ENCODE measurements around the gene GALNT6. TPM values are rescaled to one million over a fixed set of nuclear protein-coding genes. Genes with fewer than 3 reads are reported as not detected.

GALNT6 gene
- total RNA-seq, 3 donors from 2014 or later = 10.8 to 16.9 (median 11.9) TPM

- H3K27me3 Mint-ChIP-seq (ENCODE audit: low read depth) = no peaks in the 10 kb centered on the region
- no peak overlapping the region for H3K4me3 Mint-ChIP-seq
- no peaks in the 10 kb centered on the region for H3K4me1 Mint-ChIP-seq (ENCODE audit: low read depth)
- H3K9me3 Mint-ChIP-seq = no peaks in the 10 kb centered on the region
- DNase-seq (no peak), ATAC-seq (no peak)
- H3K36me3 Mint-ChIP-seq (ENCODE audit: insufficient read depth) = no peaks in the 10 kb centered on the region
Observed at GRCh38 chr12:51417826-51418225, 26.6 kb upstream of the GALNT6 start.

- Mint-ChIP-seq H3K36me3 (ENCODE audit: insufficient read depth) (no peaks in the 10 kb centered on the region), H3K9me3 (no peaks in the 10 kb centered on the region), H3K4me1 (ENCODE audit: low read depth) (no peaks in the 10 kb centered on the region), H3K4me3 (no peak overlapping the region), H3K27me3 (ENCODE audit: low read depth) (no peaks in the 10 kb centered on the region)
- ATAC-seq = no peak
- DNase-seq = no peak
Observed at GRCh38 chr12:51415931-51416330, 24.7 kb upstream of the GALNT6 start.

DNA sequence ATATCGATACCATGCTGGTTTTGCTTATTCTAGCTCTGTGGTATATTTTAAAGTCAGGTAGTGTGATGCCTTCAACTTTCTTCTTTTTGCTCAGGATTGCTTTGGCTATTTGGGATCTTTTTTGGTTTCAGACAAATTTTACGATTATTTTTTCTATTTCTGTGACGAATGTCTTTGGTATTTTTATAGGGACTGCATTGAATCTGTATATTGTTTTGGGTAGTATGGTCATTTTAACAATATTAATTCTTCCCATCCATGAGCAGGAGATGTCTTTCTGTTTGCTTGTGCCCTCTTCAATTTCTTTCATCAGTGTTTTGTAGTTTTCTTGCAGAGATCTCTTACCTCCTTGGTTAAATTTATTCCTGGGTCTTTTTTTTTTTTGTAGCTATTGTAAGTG is 22.6 kb upstream of the GALNT6 start:
- no peak for DNase-seq
- Mint-ChIP-seq H3K4me1 (ENCODE audit: low read depth) (no peaks in the 10 kb centered on the region), H3K36me3 (ENCODE audit: insufficient read depth) (no peaks in the 10 kb centered on the region), H3K27me3 (ENCODE audit: low read depth) (no peaks in the 10 kb centered on the region), H3K4me3 (no peak overlapping the region), H3K9me3 (no peaks in the 10 kb centered on the region)
- ATAC-seq = no peak

- Mint-ChIP-seq H3K36me3 (ENCODE audit: insufficient read depth) (no peaks in the 10 kb centered on the region), H3K9me3 (no peaks in the 10 kb centered on the region), H3K4me1 (ENCODE audit: low read depth) (no peaks in the 10 kb centered on the region), H3K4me3 (no peak overlapping the region), H3K27me3 (ENCODE audit: low read depth) (no peaks in the 10 kb centered on the region)
- no peak for ATAC-seq
- DNase-seq = no peak
Observed at GRCh38 chr12:51413149-51413548, 21.9 kb upstream of the GALNT6 start.

- no peak overlapping the region for H3K4me3 Mint-ChIP-seq
- H3K27me3 Mint-ChIP-seq (ENCODE audit: low read depth) = no peaks in the 10 kb centered on the region
- DNase-seq = no peak
- ATAC-seq = no peak
- no peaks in the 10 kb centered on the region for H3K9me3 Mint-ChIP-seq
- H3K36me3 Mint-ChIP-seq (ENCODE audit: insufficient read depth) = no peaks in the 10 kb centered on the region
- no peaks in the 10 kb centered on the region for H3K4me1 Mint-ChIP-seq (ENCODE audit: low read depth)
Observed at GRCh38 chr12:51409846-51410245, 18.6 kb upstream of the GALNT6 start.

DNA sequence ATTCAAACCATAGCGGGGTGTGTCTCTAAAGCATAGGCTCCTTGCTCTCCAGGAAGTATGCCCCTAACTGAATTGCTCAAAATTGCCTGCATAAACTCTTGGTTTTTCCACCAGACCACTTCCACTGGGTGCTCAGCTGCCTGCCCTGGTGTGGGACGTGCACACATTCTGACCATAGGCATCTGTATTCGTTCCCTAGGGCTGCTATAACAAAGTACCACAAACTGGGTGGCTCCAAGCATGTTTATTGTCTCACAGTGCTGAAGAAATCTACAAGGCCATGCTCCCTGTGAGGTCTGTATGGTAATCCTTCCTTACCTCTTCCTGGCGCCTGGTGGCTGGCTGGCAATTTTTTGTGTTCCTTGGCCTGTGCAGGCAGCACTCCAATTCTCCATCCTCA is 16.4 kb upstream of the GALNT6 start:
- ATAC-seq (no peak), DNase-seq (no peak)
- H3K4me3 Mint-ChIP-seq = no peak overlapping the region
- no peaks in the 10 kb centered on the region for H3K27me3 Mint-ChIP-seq (ENCODE audit: low read depth)
- H3K4me1 Mint-ChIP-seq (ENCODE audit: low read depth) = no peaks in the 10 kb centered on the region
- no peaks in the 10 kb centered on the region for H3K36me3 Mint-ChIP-seq (ENCODE audit: insufficient read depth)
- H3K9me3 Mint-ChIP-seq = no peaks in the 10 kb centered on the region

DNA sequence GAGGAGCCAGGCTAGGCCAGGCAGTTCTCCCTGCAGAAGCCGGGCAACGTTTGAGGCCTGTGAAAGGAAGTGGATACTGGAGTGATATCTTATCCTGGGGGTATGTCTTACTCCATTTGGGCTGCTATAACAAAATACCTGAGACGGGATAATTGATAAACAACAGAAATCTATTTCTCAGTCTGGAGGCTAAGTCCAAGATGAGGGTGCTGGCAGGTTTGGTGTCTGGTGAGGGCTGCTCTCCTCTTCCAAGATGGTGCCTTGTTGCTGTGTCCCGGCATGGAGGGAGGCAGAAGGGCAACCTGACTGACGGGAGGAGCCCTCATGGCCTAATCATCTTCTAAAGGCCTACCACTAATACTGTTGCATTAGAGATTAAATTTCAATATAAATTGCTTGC is 15.7 kb upstream of the GALNT6 start:
- no peaks in the 10 kb centered on the region for H3K36me3 Mint-ChIP-seq (ENCODE audit: insufficient read depth)
- no peak overlapping the region for H3K4me3 Mint-ChIP-seq
- no peaks in the 10 kb centered on the region for H3K9me3 Mint-ChIP-seq
- no peak for ATAC-seq
- H3K27me3 Mint-ChIP-seq (ENCODE audit: low read depth) = no peaks in the 10 kb centered on the region
- H3K4me1 Mint-ChIP-seq (ENCODE audit: low read depth) = no peaks in the 10 kb centered on the region
- DNase-seq = no peak

GRCh38 chr12:51406290-51406689 is 15.1 kb upstream of the GALNT6 start:
- DNase-seq (no peak), ATAC-seq (no peak)
- Mint-ChIP-seq H3K36me3 (ENCODE audit: insufficient read depth) (no peaks in the 10 kb centered on the region), H3K27me3 (ENCODE audit: low read depth) (no peaks in the 10 kb centered on the region), H3K4me3 (no peak overlapping the region), H3K4me1 (ENCODE audit: low read depth) (no peaks in the 10 kb centered on the region), H3K9me3 (no peaks in the 10 kb centered on the region)

DNA sequence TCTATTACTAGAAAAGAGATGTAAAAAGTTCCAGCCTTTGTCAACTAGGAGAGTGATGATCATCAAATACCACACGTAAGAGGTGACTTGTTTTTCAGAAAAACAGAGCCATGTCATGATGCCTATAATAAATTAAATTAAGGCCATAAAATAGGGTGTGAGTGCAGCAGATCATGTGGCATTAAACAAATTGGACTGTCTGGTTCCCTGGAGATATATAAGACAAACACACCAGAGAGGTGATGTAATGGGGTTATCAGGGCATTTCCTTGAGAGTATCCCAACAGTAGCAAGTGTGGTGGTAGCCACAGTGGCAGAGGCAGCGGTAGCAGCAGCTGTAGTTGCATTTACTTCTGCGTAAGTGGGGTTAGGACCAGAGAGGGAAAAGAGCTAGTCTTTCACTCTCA is 14.6 kb upstream of the GALNT6 start:
- Mint-ChIP-seq H3K4me1 (ENCODE audit: low read depth) (no peaks in the 10 kb centered on the region), H3K27me3 (ENCODE audit: low read depth) (no peaks in the 10 kb centered on the region), H3K9me3 (no peaks in the 10 kb centered on the region), H3K36me3 (ENCODE audit: insufficient read depth) (no peaks in the 10 kb centered on the region), H3K4me3 (no peak overlapping the region)
- ATAC-seq (no peak), DNase-seq (no peak)

- Mint-ChIP-seq H3K36me3 (ENCODE audit: insufficient read depth) (no peaks in the 10 kb centered on the region), H3K27me3 (ENCODE audit: low read depth) (no peaks in the 10 kb centered on the region), H3K4me1 (ENCODE audit: low read depth) (no peaks in the 10 kb centered on the region), H3K4me3 (no peak overlapping the region), H3K9me3 (no peaks in the 10 kb centered on the region)
- ATAC-seq (no peak), DNase-seq (no peak)
Observed at GRCh38 chr12:51404627-51405026, 13.4 kb upstream of the GALNT6 start.

- Mint-ChIP-seq H3K4me1 (ENCODE audit: low read depth) (no peaks in the 10 kb centered on the region), H3K9me3 (no peaks in the 10 kb centered on the region), H3K36me3 (ENCODE audit: insufficient read depth) (no peaks in the 10 kb centered on the region), H3K27me3 (ENCODE audit: low read depth) (no peaks in the 10 kb centered on the region), H3K4me3 (no peak overlapping the region)
- no peak for DNase-seq
- ATAC-seq = no peak
Observed at GRCh38 chr12:51403681-51404136, 12.5 kb upstream of the GALNT6 start.

- Mint-ChIP-seq H3K27me3 (ENCODE audit: low read depth) (no peaks in the 10 kb centered on the region), H3K4me1 (ENCODE audit: low read depth) (no peaks in the 10 kb centered on the region), H3K4me3 (no peak overlapping the region), H3K36me3 (ENCODE audit: insufficient read depth) (no peaks in the 10 kb centered on the region), H3K9me3 (no peaks in the 10 kb centered on the region)
- no peak for ATAC-seq
- DNase-seq = no peak
Observed at GRCh38 chr12:51403159-51403558, 12.0 kb upstream of the GALNT6 start.

DNA sequence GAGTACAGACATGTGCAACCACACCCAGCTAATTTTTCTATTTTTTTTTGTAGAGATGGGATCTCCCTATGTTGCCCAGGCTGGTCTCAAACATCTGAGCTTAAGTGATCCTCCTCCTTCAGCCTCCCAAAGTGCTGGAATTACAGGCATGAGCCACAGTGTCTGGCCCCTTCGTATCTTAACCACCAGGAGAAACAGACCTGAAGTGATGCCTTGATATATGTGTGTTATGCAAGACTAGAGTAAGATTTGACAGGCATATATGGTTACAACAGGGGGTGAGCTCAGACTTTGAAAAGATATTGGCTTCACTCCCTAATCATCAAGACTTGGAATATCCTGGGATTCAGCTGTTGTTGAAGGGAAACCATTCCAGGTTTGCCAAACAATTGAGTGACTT is 10.7 kb upstream of the GALNT6 start:
- peaks cover 1% of the 10 kb centered on the region for H3K4me1 Mint-ChIP-seq (ENCODE audit: low read depth)
- no peaks in the 10 kb centered on the region for H3K27me3 Mint-ChIP-seq (ENCODE audit: low read depth)
- H3K4me3 Mint-ChIP-seq = no peak overlapping the region
- no peaks in the 10 kb centered on the region for H3K9me3 Mint-ChIP-seq
- DNase-seq = no peak
- no peaks in the 10 kb centered on the region for H3K36me3 Mint-ChIP-seq (ENCODE audit: insufficient read depth)
- no peak for ATAC-seq

GRCh38 chr12:51401486-51401885 is 10.3 kb upstream of the GALNT6 start:
- H3K4me3 Mint-ChIP-seq = no peak overlapping the region
- DNase-seq (no peak), ATAC-seq (no peak)
- no peaks in the 10 kb centered on the region for H3K27me3 Mint-ChIP-seq (ENCODE audit: low read depth)
- peaks cover 1% of the 10 kb centered on the region for H3K4me1 Mint-ChIP-seq (ENCODE audit: low read depth)
- H3K36me3 Mint-ChIP-seq (ENCODE audit: insufficient read depth) = no peaks in the 10 kb centered on the region
- no peaks in the 10 kb centered on the region for H3K9me3 Mint-ChIP-seq

- no peaks in the 10 kb centered on the region for H3K36me3 Mint-ChIP-seq (ENCODE audit: insufficient read depth)
- peaks cover 4% of the 10 kb centered on the region for H3K4me1 Mint-ChIP-seq (ENCODE audit: low read depth)
- no peaks in the 10 kb centered on the region for H3K9me3 Mint-ChIP-seq
- DNase-seq = no peak
- ATAC-seq = no peak
- H3K4me3 Mint-ChIP-seq = no peak overlapping the region
- no peaks in the 10 kb centered on the region for H3K27me3 Mint-ChIP-seq (ENCODE audit: low read depth)
Observed at GRCh38 chr12:51401020-51401419, 9.8 kb upstream of the GALNT6 start.

DNA sequence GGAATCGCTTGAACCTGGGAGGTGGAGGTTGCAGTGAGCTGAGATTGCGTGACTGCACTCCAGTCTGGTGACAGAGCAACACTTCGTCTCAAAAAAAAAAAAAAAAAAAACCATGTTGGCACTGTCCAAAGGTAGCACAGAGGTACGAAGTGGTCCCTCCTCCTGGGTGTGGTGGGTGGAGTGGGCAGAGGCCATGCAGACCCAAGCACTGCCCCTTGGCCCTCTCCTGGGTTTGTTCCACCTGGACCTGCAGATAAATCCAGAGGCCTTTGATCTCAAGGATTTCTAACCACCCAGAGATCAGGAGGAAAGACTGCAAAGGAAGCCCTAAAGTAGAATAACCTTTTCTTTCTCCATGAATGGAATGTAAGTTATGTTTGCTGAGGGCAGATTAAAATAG is 8.7 kb upstream of the GALNT6 start:
- ATAC-seq (no peak), DNase-seq (no peak)
- no peaks in the 10 kb centered on the region for H3K9me3 Mint-ChIP-seq
- H3K4me3 Mint-ChIP-seq = no peak overlapping the region
- no peaks in the 10 kb centered on the region for H3K36me3 Mint-ChIP-seq (ENCODE audit: insufficient read depth)
- no peaks in the 10 kb centered on the region for H3K27me3 Mint-ChIP-seq (ENCODE audit: low read depth)
- peaks cover 15% of the 10 kb centered on the region for H3K4me1 Mint-ChIP-seq (ENCODE audit: low read depth)
